Prostate gland (tissue), 2 donors: ENCODE results near the gene MMGT1. TPM values are rescaled to one million over a fixed set of nuclear protein-coding genes. Genes with fewer than 3 reads are reported as not detected.
A peak's percentile ranks its signal among the peaks of the same experiment; 100 is the strongest.

Source experiments
- DNase-seq: peaks from one replicate; pipeline ENCODE4 v3.0.0-alpha.2; 2019; ENCODE audit warnings: low spot score
- H3K27ac ChIP-seq, 2 donors: fragments of 200-600 bp; sonication (generic); 2 replicates each; pipeline ENCODE4 v1.5.1; 2017 to 2019
- H3K27me3 ChIP-seq: fragments of 200-600 bp; sonication (generic); replicated peaks from 2 replicates; pipeline ENCODE4 v1.5.1; 2019; ENCODE audit not compliant: insufficient read depth
- H3K36me3 ChIP-seq, 2 donors: fragments of 200-600 bp; sonication (generic); 1 replicate in 1 of 2; 2 replicates in 1 of 2; pipeline versions ENCODE4 v1.5.1 to v1.8.1; 2017 to 2019
- H3K4me1 ChIP-seq: fragments of 200-600 bp; sonication (generic); replicated peaks from 2 replicates; pipeline ENCODE4 v1.5.1; 2019
- H3K4me3 ChIP-seq, 2 donors: fragments of 200-600 bp; sonication (generic); 2 replicates each; pipeline ENCODE4 v1.5.1; 2017 to 2019
- H3K9me3 ChIP-seq: fragments of 200-600 bp; sonication (generic); 2 replicates; pipeline ENCODE4 v1.5.1; 2017
- POLR2A ChIP-seq: fragments of 450-650 bp; IDR thresholded peaks from one replicate; pipeline ENCODE4 v1.6.1; 2016; ENCODE audit warnings: antibody characterized with exemption, mild to moderate bottlenecking
- POLR2AphosphoS5 ChIP-seq: sonication (generic); formaldehyde crosslinking; IDR thresholded peaks from one replicate; pipeline ENCODE4 v1.6.1; 2017; ENCODE audit warnings: antibody characterized with exemption
- WGBS: methylation state at CpG from one replicate; pipeline ENCODE4 v1.1.5; 2018; 5-methylcytosine and 5-hydroxymethylcytosine counted together
- intact Hi-C: fragments of 100-400 bp; cut with DNase I; formaldehyde crosslinking; loops from one replicate; pipeline ENCODE4 v1.14.2; 2022
- total RNA-seq, 2 donors: library from RNA; depleted of rRNA; stranded (reverse); fragments of >200 nt; gene quantifications; one replicate each; pipeline ENCODE4 v1.1.0, GENCODE V29; 2016
- TF ChIP-seq, protein P1 (sequence below), 4 experiments: fragments of 200-600 bp in 2 of 4; fragments of 450-650 bp in 2 of 4; sonication (generic) in 2 of 4; IDR thresholded peaks; 1 replicate in 3 of 4; 2 replicates in 1 of 4; pipeline ENCODE4 v1.5.1; 2016 to 2019; ENCODE audit warnings: antibody characterized with exemption in 4 of 4, mild to moderate bottlenecking in 2 of 4, moderate library complexity in 2 of 4

MMGT1 gene
- total RNA-seq, result 10 to 100 TPM; 13.7 to 18.3 TPM

- no peaks in the 10 kb centered on the region for H3K4me1 ChIP-seq
- TF ChIP-seq, protein P1, sequence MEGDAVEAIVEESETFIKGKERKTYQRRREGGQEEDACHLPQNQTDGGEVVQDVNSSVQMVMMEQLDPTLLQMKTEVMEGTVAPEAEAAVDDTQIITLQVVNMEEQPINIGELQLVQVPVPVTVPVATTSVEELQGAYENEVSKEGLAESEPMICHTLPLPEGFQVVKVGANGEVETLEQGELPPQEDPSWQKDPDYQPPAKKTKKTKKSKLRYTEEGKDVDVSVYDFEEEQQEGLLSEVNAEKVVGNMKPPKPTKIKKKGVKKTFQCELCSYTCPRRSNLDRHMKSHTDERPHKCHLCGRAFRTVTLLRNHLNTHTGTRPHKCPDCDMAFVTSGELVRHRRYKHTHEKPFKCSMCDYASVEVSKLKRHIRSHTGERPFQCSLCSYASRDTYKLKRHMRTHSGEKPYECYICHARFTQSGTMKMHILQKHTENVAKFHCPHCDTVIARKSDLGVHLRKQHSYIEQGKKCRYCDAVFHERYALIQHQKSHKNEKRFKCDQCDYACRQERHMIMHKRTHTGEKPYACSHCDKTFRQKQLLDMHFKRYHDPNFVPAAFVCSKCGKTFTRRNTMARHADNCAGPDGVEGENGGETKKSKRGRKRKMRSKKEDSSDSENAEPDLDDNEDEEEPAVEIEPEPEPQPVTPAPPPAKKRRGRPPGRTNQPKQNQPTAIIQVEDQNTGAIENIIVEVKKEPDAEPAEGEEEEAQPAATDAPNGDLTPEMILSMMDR (IDR thresholded peaks at IDR 0.05), result no peak
- peak; percentile 55 for TF ChIP-seq POLR2AphosphoS5
- intact Hi-C loops, result loop anchor here (5.0 kb wide), 1 partner anchor 524 kb away; the partner anchor contains the start of gene HTATSF1
- H3K27me3 ChIP-seq, result no peaks in the 10 kb centered on the region
- no peaks in the 10 kb centered on the region for H3K36me3 ChIP-seq
- H3K9me3 ChIP-seq, result no peaks in the 10 kb centered on the region
- peak within 1 kb of the TSS; percentile 85 to 89 for H3K27ac ChIP-seq
- DNase-seq, result peak; percentile 68
- H3K4me3 ChIP-seq, result peak within 1 kb of the TSS; percentile 51 to 55
- 1% methylated on average over 32 of the region's 65 CpGs for WGBS
Measured at GRCh38 chrX:135973548-135974278, at the start of gene MMGT1. MMGT1 (minus strand) TSS chrX:135973988; CDS start chrX:135973675, 313 bp downstream.

- Histone ChIP-seq H3K4me1 (no peaks in the 10 kb centered on the region), H3K36me3 (no peaks in the 10 kb centered on the region), H3K27ac (no peak overlapping the region), H3K27me3 (no peaks in the 10 kb centered on the region), H3K4me3 (no peak overlapping the region), H3K9me3 (no peaks in the 10 kb centered on the region)
- DNase-seq, result no peak
- TF ChIP-seq, protein P1 (IDR thresholded peaks at IDR 0.05), result no peak
- TF ChIP-seq POLR2AphosphoS5, result no peak
- TF ChIP-seq POLR2A, result no peak
- 76% methylated on average over 1 of the region's 1 CpG for WGBS
- intact Hi-C loops, result no loop called here
Measured at GRCh38 chrX:136021903-136022302, 48.1 kb upstream of the MMGT1 start.

GRCh38 chrX:136021160-136021559, 47.4 kb upstream of the MMGT1 start:
- Histone ChIP-seq H3K27ac (no peak overlapping the region), H3K4me1 (no peaks in the 10 kb centered on the region), H3K9me3 (no peaks in the 10 kb centered on the region), H3K36me3 (no peaks in the 10 kb centered on the region), H3K27me3 (no peaks in the 10 kb centered on the region), H3K4me3 (no peak overlapping the region)
- TF ChIP-seq POLR2A (no peak), POLR2AphosphoS5 (no peak)
- TF ChIP-seq, protein P1 (IDR thresholded peaks at IDR 0.05), result no peak
- 100% methylated on average over 1 of the region's 1 CpG for WGBS
- no peak for DNase-seq
- intact Hi-C loops, result no loop called here

- Histone ChIP-seq H3K4me1 (no peaks in the 10 kb centered on the region), H3K27me3 (no peaks in the 10 kb centered on the region), H3K9me3 (no peaks in the 10 kb centered on the region), H3K4me3 (no peak overlapping the region), H3K36me3 (no peaks in the 10 kb centered on the region), H3K27ac (no peak overlapping the region)
- intact Hi-C loops, result no loop called here
- TF ChIP-seq POLR2A (no peak), POLR2AphosphoS5 (no peak)
- TF ChIP-seq, protein P1 (IDR thresholded peaks at IDR 0.05), result no peak
- 89% methylated on average over 5 of the region's 5 CpGs for WGBS
- DNase-seq, result no peak
Measured at GRCh38 chrX:136019226-136019625, 45.4 kb upstream of the MMGT1 start.

DNA sequence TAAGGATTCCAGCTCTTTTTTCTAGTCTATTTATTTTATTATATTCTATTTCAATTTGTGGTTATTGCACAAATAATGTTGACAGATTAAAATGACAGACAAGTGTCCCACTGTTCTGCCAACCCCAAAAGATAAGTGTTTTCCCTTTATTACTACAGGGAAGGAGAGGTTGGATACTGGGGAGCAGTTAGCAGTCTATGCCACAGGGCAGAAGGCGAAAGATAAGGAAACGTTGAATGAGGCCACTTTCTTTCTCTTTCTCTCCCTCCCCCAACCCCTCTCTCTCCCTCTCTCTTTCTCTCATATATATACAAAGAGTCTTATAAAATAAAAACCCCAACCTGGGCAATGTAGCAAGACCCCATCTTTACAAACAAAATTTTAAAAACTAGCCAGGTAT, 43.1 kb upstream of the MMGT1 start:
- TF ChIP-seq, protein P1 (IDR thresholded peaks at IDR 0.05), result no peak
- DNase-seq, result no peak
- Histone ChIP-seq H3K27me3 (no peaks in the 10 kb centered on the region), H3K36me3 (no peaks in the 10 kb centered on the region), H3K27ac (no peak overlapping the region), H3K9me3 (no peaks in the 10 kb centered on the region), H3K4me1 (no peaks in the 10 kb centered on the region), H3K4me3 (no peak overlapping the region)
- intact Hi-C loops, result no loop called here
- 77% methylated on average over 2 of the region's 2 CpGs for WGBS
